GM20431 (cell line): Measurements from ENCODE around the gene RPTOR.

Experiments
- in situ Hi-C: fragments of 300-500 bp; cut with MseI, MboI; formaldehyde crosslinking; loops from one replicate; pipeline ENCODE4 v1.15.0; 2020; ENCODE audit warnings: low sequenced_read_pairs; ENCODE audit not compliant: unreplicated experiment

Gene RPTOR

DNA sequence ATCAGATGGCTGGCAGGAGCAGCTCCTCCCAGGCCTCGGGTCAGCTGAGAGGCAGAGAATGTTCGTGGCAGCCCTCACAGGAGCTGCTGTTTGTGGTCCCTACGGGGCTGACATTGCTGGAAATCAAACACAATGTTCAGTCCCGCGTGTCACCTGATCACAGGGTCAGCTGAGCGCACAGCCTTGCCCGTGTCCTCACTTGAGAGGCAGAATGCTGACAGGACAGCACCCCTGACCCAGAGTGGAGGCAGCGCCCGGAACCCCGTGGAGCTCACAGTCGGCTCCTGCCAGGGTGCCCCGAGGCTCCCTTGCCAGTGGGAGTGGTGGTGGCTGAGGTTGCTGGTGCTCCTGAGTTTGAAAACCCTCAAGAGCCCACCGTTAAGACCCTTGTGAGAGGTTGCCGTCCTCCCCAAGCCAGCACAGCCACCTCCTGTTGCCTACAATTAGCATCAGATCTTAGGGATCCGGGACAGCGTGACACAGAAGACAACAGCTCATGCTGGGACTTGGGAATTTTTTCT lies 443.4 kb downstream of the RPTOR start:
- in situ Hi-C loops = loop anchor here (10.0 kb wide), 1 partner anchor 563 kb away; no protein-coding TSS in a partner anchor

DNA sequence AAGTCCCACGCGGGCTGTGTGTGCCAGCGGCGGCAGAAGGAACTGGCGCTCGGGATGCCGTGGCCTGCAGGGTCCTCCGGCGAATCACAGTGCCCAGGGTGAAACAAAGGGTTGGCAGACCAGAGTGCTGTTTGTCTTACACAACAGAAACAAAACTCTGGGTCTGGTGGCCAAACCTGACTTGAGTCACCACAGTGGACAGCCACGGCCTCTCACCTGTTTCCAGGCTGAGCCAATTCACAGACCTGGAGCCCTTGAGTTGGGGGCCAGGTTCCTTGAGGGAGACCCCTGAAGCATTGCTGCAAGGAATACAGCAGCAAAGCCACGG lies 444.9 kb downstream of the RPTOR start:
- in situ Hi-C loops = loop anchor here (10.0 kb wide), 1 partner anchor 565 kb away; no protein-coding TSS in a partner anchor

DNA sequence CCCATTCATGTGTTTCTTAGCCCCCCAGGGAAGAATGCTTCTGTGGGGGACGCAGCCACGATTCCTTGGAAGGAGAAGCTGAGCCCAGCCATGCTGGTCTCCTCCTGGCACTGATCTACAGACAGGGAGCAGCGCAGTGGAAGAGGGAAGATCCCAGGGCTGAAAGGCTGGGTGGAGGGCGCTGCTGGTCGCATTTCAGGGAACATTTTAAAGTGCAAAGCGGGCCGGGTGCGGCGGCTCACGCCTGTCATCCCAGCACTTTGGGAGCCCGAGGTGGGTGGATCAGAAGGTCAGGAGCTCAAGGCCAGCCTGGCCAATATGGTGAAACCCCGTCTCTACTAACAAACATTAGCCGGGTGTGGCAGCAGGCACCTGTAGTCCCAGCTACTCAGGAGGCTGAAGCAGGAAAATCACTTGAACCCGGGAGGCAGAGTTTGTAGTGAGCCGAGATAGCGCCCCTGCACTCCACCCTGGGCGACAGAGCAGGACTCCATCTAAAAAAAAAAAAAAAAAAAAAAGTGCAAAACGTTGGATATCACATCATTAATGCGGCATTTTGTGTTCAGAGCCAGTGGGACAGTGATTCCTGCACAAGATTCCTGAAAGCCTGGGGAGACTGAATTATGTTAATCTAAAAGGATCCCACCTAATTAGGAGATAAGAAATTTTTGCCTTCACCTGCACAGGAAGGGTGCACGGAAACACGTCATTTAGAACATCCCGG lies 446.4 kb downstream of the RPTOR start:
- in situ Hi-C loops = no loop called here

DNA sequence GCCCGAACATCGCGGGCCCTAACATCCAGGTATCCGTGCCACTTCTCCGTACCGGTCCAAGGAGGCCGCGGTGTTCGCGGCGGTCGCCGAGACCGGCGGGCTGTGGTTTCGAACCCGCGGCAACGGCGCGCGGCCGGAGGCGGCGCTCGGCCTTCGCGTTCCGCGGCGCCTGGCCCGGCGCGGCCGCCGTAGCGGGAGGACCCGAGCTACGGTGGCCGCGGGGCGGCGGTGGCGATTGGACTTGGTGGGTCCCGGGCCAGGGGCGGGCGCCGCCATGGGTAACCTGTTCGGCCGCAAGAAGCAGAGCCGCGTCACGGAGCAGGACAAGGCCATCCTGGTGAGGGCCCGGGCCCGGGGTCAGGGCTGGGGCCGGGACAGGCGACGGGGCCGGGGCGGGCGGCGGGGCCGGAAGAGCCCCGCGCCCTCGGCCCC lies 447.0 kb downstream of the RPTOR start, which contains the start of gene CHMP6:
CHMP6 (plus strand) TSS at position 197 of the 432 bp plus-strand sequence; CDS start at position 275, 78 bp downstream.
- in situ Hi-C loops = no loop called here

DNA sequence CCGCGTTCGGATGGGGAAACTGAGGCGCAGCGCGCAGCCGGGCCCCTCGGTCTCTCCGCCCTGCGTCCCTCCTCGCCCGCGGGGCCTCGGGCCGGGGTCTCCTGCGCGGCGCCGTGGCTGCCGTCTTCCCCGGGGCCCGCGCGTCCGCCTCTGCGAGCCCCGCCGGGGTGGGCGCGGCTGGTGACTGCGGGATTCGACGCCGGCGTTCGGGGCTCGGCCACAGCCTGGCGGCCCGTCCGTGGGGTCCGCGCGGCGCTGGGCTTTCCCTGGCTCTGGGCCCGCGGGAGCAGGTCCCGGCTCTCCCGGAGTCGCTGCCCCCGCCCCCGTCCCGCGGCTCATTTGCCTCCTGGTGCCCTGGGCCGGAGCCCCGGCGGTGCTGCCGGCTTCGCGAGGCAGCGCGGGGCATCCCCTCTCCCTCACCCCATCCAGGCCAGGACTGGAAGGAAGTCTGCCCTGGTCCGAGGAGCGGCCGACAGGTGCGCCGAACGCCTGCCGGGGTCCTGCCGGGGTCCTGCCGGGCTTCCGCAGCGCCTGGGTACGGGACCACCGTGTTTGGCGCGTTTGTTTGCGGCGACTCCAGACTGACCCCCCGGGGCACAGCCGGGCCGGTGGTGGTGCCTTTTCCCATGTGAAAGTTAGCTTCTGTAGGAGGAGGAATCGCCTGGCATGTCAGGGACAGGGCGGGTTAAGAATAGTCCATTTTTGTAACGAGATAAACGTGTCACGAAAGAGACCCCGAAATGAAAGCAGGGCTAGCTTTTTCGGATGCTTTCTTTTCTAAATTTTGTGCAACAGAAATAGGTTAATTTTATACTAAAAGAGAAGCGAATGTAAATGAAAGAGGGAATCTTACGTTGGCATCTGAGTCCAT lies 447.7 kb downstream of the RPTOR start:
- in situ Hi-C loops = no loop called here

DNA sequence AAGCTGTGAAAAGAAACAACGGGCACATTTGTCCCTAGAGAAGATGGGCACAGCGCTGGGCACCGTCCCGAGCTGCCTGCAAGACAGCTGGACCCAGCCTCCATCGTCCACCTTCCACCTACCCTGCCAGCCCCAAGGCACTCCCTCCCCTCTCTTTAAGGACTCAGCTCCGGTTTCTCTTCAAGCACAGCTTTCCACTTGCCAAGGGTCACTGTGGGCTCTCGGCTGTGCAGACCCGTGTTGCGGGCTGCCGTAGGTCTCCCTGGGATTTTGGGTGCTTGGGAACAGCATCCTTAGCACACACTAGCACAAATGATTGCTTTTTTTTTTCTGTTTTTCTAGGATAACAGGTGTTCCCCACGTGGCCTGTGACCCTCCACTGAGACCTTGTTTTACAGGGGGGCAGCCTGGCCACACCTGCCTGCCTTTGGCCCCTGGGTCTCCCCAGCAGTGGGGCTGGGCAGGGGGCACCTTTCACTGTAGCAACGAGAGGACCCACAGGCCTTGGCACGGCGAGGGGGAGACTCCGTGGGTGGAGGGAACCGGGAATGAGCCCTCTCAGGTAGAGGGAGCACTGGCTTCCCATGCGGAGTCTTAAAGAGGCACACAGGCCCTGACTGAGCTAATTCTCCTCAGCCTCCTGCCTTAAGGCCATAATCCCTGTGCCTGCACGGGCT lies 448.4 kb downstream of the RPTOR start:
- in situ Hi-C loops = no loop called here

DNA sequence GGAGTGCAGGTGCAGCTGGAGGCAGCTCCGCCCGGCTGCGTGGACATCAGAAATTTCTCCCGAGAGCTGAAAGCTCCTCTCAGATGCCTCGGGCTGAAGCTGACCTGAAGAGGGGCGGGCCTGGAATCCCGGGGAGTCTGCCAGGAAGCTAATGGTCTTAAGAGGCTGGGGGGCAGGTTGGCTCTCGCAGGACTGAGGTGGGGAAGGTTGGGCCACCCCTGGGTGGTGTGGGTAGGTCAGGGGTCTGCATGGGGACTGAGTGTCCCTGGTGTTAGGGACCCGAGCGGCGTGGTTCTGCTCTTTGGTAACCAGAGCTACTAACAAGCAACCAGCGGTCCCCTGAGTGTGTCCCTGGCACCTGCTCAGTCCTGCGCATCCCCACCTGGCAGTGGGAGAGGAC lies 450.5 kb downstream of the RPTOR start:
- in situ Hi-C loops = no loop called here

DNA sequence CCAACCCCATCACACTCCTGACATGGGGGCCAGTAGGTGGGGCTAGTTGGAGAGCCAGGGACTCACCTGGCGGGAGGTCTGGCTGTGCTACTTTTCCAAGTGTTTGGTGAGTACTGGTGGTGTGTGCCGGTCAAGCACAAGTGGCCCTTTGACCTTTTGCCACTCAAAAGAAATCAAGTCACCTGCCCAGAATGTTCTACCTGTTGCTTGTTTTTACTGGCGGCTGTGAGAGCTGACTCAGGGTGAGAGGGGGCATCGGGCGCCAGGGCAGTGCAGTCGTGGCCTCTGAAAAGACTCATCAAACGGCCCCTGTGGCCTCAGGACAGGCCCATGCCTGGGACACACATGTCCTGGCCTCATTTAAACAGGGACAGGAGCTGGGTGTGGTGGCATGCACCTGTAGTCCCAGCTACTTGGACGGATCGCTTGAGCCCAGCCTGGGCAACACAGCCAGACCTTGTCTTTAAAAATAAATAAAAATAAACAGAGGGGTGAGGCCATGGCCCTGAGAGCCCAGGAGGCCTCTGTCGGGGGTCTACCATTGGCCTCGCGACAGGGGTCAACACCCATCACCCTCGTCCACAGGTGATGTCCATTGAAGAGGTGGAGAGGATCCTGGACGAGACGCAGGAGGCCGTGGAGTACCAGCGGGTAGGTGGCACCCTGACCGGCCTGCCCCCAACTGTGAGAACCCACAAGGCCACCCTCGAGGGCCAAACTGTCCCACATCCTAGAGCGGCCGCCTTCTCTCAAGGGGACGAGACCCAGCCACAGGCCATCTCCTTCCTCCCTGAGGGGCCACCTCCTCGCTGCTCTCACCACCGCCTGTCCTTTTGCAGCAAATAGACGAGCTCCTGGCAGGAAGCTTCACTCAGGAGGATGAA lies 452.0 kb downstream of the RPTOR start:
- in situ Hi-C loops = no loop called here

DNA sequence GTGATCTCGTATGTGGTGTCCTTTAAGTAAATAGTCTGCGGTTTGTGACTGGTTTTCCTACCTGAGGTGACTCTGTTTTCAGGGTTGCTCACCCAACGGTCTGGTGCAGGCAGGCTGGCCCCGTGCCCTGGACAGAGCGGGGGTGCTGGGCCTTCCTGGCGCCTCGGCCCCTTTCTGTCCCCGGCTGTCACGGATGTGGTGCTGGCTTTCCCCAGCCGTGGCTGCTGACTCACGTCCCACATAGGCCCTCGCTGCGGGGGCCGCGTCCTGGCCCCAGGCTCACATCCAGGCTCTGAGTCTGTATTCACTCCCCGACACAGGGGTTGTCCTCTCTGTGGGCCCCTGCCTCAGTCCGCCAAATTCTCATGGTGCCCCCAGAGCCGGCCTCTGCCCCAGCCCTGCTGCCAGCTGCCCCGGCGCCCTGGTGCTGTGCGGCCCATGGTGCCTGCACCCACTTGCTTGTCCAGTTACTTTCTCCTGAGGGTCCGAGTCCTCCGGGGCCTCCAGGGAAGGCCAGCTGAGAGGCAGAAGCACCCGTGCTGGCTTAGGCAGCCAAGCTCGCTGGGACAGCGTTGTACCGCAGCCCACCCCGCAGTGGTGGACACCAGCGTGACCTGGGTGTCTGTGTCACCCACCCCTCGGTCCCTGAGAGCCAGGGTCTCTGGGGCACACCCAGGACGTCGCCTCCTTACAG lies 452.9 kb downstream of the RPTOR start:
- in situ Hi-C loops = no loop called here

DNA sequence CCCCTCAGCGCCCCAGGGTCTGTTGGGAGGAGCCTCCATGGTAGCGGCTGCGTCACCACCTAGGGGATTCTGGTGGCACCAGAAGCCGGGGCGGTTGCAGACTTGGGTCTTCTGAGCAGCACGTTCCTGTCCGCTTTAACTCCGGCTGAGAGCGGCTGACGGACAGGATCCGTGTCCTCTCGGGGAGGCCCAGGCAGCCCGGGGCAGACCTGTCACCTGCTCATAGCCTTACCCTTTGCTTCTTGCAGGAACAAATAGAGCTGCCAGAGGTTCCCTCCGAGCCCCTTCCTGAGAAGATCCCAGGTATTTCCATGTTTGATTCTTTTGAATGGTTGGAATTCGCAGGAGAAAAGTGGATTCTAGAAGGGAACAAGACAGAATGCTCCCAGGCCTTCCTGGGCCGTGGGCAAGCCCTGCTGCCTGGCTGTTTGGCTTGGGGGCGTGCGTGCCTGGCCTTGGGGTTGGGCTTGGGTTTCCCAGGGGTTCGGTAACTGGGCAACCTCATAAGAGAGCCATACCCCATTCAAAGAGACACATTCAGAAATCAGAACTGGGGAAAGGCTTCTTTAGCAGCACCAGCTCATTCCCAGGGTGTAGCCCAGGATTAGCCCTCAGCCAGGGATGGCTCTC lies 453.6 kb downstream of the RPTOR start:
- in situ Hi-C loops = no loop called here

DNA sequence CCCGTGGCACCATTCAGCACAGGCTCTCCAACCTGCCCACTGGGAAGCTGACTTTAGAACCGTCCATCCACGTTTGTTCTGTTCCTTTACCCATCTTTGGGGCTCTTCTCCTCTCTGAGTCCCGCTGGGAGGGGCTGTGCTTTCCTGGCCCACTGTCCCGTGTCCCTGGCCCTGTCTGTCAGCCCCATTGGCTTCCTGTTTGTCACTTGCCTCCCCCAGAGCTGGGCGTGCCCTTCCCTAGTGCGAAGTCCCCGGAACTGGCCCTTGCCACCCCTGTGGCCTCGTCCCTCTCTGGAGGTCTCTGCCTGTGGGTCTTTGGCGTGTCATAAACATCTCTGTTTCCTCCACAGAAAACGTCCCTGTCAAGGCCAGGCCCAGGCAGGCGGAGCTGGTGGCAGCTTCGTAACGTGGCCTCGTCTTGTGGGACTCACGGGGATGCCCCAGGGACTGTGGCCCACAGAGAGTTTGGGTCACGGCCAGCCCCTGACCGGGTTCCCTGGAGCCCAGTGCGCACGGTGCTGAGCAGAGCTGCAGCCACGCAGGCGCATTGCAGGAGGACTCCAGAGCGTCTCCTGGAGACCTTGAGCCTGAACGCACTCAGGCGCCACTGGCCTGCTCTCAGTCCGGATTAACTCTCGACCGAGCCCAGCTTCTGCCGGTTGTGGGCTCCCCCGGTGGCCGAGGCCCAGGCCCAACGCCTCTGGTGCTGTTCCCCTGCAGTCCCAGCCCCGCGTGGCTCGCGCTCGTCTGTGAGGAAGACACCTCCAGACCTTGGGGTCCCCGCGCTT lies 454.3 kb downstream of the RPTOR start:
- in situ Hi-C loops = no loop called here

DNA sequence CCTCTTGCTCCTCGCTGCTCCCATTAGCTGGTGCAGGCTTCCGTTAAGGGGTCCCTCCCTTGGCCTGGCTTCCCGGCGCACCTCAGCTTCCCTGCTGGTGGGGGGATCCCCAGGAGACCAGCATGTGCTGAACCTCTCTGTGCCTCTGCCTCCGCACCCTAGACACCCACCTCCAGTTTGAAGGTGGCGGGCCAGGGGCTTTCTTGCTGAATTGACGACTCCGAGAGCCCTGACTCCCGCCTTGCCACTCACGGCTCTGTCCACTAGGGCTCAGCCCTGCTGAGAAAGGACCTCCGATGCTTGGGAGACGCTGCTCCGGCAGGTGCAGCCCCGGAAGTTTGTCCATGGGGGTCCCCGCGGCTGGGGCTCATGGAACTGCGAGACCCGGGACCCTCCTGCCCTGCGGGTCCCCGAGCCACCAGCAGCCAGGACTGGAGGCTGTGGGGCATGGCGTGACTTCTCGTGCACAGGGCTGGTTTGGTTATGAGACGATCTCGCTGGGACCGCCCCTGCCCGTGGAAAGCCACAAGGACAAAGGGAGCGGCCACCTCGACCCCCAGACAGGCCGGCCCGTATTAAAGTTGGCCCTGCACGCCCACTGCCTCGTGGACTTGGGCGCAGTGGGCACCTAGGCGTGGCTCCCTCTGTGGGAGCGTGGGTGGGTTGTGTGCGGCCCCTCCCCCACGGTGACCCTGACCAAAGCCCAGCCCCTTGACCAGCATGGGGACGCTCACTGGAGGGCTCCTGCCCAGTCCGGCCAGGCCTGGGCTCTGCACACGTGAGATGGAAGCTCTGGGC lies 455.1 kb downstream of the RPTOR start:
- in situ Hi-C loops = no loop called here

DNA sequence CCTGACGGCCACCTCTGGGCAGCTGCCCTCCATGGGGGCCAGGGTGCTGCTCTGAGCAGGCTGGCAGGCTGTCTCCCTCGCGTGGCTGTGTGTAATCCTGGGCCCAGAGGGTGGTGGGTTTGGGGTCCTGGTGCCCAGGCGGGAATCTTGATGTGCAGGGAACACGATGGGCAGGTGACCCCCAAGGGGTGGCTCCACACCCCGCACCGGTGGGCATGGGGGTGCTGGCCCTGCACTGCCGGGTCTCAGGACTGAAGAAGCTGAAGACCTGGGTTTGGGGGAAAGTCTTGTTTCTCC lies 455.6 kb downstream of the RPTOR start:
- in situ Hi-C loops = no loop called here

DNA sequence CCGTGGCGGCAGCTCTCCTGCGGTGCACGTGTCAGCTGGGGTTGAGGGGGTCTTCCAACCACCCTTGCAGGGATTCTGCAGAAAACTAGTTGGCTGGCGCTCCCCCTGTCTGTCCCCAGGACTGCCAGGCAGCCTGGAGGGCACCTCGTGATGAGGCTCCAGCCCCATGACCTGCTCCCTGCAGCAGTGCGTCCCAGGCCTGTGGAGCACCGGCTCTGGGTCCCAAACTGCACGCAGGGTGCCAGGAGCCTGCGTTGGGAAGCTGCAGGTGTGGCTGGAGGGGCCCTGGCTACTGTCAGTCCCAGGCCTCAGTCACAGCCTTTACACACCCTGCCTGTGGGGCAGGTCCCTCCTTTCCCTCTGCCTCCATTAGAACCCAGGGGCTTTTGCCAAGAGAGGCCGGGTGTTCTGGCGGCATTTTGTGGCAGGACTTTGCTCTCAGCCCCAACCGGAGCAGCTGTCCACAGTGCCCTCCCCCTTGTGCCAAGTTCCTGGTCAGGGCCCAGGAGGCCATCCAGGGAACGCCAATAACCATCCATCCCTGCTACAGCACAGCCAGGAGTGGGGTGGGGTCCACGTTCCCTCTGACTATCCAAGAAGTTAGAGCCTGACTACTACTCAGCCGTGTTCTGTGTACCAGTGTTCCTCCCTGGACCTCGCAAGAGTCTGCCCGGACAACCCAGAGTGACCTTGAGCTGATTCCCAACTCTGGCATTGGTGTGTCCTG lies 456.2 kb downstream of the RPTOR start:
- in situ Hi-C loops = no loop called here

DNA sequence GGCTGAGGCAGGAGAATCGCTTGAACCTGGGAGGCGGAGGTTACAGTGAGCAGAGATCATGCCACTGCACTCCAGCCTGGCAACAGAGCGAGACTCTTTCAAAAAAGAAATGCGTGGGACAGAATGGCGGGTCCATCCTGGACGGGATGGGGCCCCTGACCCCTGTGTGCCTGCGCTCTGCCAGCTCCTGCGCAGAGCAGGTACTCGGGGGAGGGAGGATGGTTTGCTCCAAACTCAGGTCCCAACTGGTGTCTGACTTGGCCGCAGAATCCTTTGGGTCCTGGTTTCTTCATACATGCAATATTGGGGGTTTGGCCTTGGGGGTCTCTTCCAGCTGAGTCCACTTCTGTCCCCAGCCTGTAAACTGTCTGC lies 457.4 kb downstream of the RPTOR start:
- in situ Hi-C loops = no loop called here
